Transverse colon (tissue), 4 donors: ENCODE results near the gene CAMTA1. TPM values are rescaled to one million over a fixed set of nuclear protein-coding genes. Genes with fewer than 3 reads are reported as not detected.

Experiments
- DNase-seq: peaks from one replicate; pipeline ENCODE4 v3.0.0-alpha.2; 2019
- H3K27ac ChIP-seq, 4 donors: fragments of 200-600 bp; sonication (generic); 2 replicates each; pipeline ENCODE4 v1.5.1; 2016 to 2018; ENCODE audit warnings: inconsistent platforms in 4 of 4
- H3K27me3 ChIP-seq: fragments of 200-600 bp; sonication (generic); 2 replicates; pipeline ENCODE4 v1.5.1; 2017; ENCODE audit warnings: inconsistent platforms
- H3K36me3 ChIP-seq, 4 donors: fragments of 200-600 bp; sonication (generic); 2 replicates each; pipeline ENCODE4 v1.5.1; 2017 to 2019; ENCODE audit warnings: inconsistent platforms in 4 of 4
- H3K4me1 ChIP-seq, 4 donors: fragments of 200-600 bp; sonication (generic); 2 replicates each; pipeline ENCODE4 v1.5.1; 2017 to 2020; ENCODE audit warnings: inconsistent platforms in 4 of 4
- H3K4me3 ChIP-seq, 4 donors: fragments of 200-600 bp; sonication (generic); 1 replicate in 1 of 4; 2 replicates in 3 of 4; pipeline versions ENCODE4 v1.5.1 to v1.6.1; 2017 to 2019; ENCODE audit warnings: inconsistent platforms in 4 of 4
- H3K9me3 ChIP-seq, 2 donors: fragments of 200-600 bp; sonication (generic); 2 replicates each; pipeline ENCODE4 v1.5.1; 2017 to 2019; ENCODE audit warnings: inconsistent platforms in 2 of 2
- CTCF ChIP-seq, 5 experiments: fragments of 200-600 bp in 3 of 5; fragments of 450-650 bp in 2 of 5; sonication (generic) in 3 of 5; IDR thresholded peaks; 1 replicate in 2 of 5; 2 replicates in 3 of 5; pipeline ENCODE4 v1.5.1; 2016 to 2017; ENCODE audit warnings: antibody characterized with exemption in 5 of 5, inconsistent platforms in 3 of 5, mild to moderate bottlenecking in 2 of 5, moderate library complexity in 1 of 5
- EP300 ChIP-seq: sonication (generic); formaldehyde crosslinking; IDR thresholded peaks from one replicate; pipeline ENCODE4 v1.6.1; 2017; ENCODE audit warnings: antibody characterized with exemption, low read depth
- POLR2A ChIP-seq: fragments of 450-650 bp; IDR thresholded peaks from one replicate; pipeline ENCODE4 v1.6.1; 2016; ENCODE audit warnings: antibody characterized with exemption, mild to moderate bottlenecking, moderate library complexity
- POLR2AphosphoS5 ChIP-seq, 3 donors: sonication (generic); formaldehyde crosslinking; IDR thresholded peaks; one replicate each; pipeline ENCODE4 v1.6.1; 2016; ENCODE audit warnings: antibody characterized with exemption in 3 of 3
- WGBS, 2 donors: methylation state at CpG; one replicate each; pipeline ENCODE4 v1.1.5; 2018; ENCODE audit warnings: low coverage in 1 of 2; 5-methylcytosine and 5-hydroxymethylcytosine counted together
- in situ Hi-C, 4 donors: fragments of 200-750 bp; cut with MboI; loops; one replicate each; pipeline versions ENCODE4 v1.15.0 to v1.15.1; 2017; ENCODE audit warnings: low sequenced_read_pairs in 3 of 4, low pct_ligation_motif_present in 1 of 4, low pct_unique_long_range_greater_than_20kb in 1 of 4
- intact Hi-C: fragments of 100-400 bp; cut with DNase I; formaldehyde crosslinking; loops from one replicate; pipeline ENCODE4 v1.15.1; 2023; ENCODE audit warnings: low total_unique reads
- total RNA-seq, 4 donors: library from RNA; depleted of rRNA; stranded (reverse); fragments of >200 nt; gene quantifications; one replicate each; pipeline ENCODE4 v1.1.0, GENCODE V29; 2016

The CAMTA1 gene
- total RNA-seq, 4 donors from 2014 or later, result 93.8 to 268 (median 130) TPM

GRCh38 chr1:7710859-7711258, 925.6 kb downstream of the CAMTA1 start:
- DNase-seq, result no peak
- Histone ChIP-seq H3K27me3 (peaks cover 20% of the 10 kb centered on the region), H3K4me1 (peaks cover 0 to under 1% (median under 1%) of the 10 kb centered on the region in 4 donors), H3K4me3 (no peak overlapping the region), H3K9me3 (no peaks in the 10 kb centered on the region), H3K27ac (no peak overlapping the region), H3K36me3 (no peaks in the 10 kb centered on the region)
- in situ Hi-C loops (no loop called here), intact Hi-C loops (no loop called here)
- TF ChIP-seq POLR2A (no peak), POLR2AphosphoS5 (IDR thresholded peaks at IDR 0.05) (no peak), CTCF (IDR thresholded peaks at IDR 0.05) (no peak), EP300 (no peak)
- 79% methylated on average over 3 of the region's 3 CpGs; no CpG with 5 or more reads in 1 of the 2 donors for WGBS, 2 donors

- no peaks in the 10 kb centered on the region for H3K4me1 ChIP-seq
- intact Hi-C loops, result no loop called here
- no peaks in the 10 kb centered on the region for H3K36me3 ChIP-seq
- 81 to 100% methylated on average over 1 to 8 of the region's 8 CpGs for WGBS, 2 donors
- H3K27ac ChIP-seq, result no peak overlapping the region
- no peak for DNase-seq
- no peak overlapping the region for H3K4me3 ChIP-seq
- H3K9me3 ChIP-seq, result no peaks in the 10 kb centered on the region
- no peak for TF ChIP-seq EP300
- no peak for TF ChIP-seq POLR2A
- TF ChIP-seq CTCF (IDR thresholded peaks at IDR 0.05), result no peak
- in situ Hi-C loops, result no loop called here
- H3K27me3 ChIP-seq, result peaks cover 5% of the 10 kb centered on the region
Observed at GRCh38 chr1:7712731-7713323, 927.6 kb downstream of the CAMTA1 start.

- H3K27me3 ChIP-seq, result no peaks in the 10 kb centered on the region
- intact Hi-C loops (no loop called here), in situ Hi-C loops (no loop called here)
- H3K36me3 ChIP-seq, result no peaks in the 10 kb centered on the region
- no peak for DNase-seq
- 80 to 93% methylated on average over 2 to 4 of the region's 4 CpGs for WGBS, 2 donors
- no peak overlapping the region for H3K27ac ChIP-seq
- no peaks in the 10 kb centered on the region for H3K9me3 ChIP-seq
- TF ChIP-seq CTCF (IDR thresholded peaks at IDR 0.05) (no peak), EP300 (no peak), POLR2AphosphoS5 (IDR thresholded peaks at IDR 0.05) (no peak), POLR2A (no peak)
- no peaks in the 10 kb centered on the region for H3K4me1 ChIP-seq
- no peak overlapping the region for H3K4me3 ChIP-seq
Observed at GRCh38 chr1:7716506-7716905, 931.3 kb downstream of the CAMTA1 start.

GRCh38 chr1:7717748-7718368, 932.6 kb downstream of the CAMTA1 start:
- no peaks in the 10 kb centered on the region for H3K36me3 ChIP-seq
- intact Hi-C loops, result no loop called here
- no peak for DNase-seq
- no peak overlapping the region for H3K27ac ChIP-seq
- no peaks in the 10 kb centered on the region for H3K9me3 ChIP-seq
- 78 to 82% methylated on average over 19 to 22 of the region's 22 CpGs for WGBS, 2 donors
- no peak for TF ChIP-seq POLR2A
- TF ChIP-seq EP300, result no peak
- TF ChIP-seq POLR2AphosphoS5 (IDR thresholded peaks at IDR 0.05), result no peak
- TF ChIP-seq CTCF (IDR thresholded peaks at IDR 0.05), result no peak
- no peak overlapping the region for H3K4me3 ChIP-seq
- no peaks in the 10 kb centered on the region for H3K4me1 ChIP-seq
- in situ Hi-C loops, result no loop called here
- H3K27me3 ChIP-seq, result no peaks in the 10 kb centered on the region
